Measurements from ENCODE around the gene SUSD3.
A peak's percentile ranks its signal among the peaks of the same experiment; 100 is the strongest.

Gene SUSD3

DNA sequence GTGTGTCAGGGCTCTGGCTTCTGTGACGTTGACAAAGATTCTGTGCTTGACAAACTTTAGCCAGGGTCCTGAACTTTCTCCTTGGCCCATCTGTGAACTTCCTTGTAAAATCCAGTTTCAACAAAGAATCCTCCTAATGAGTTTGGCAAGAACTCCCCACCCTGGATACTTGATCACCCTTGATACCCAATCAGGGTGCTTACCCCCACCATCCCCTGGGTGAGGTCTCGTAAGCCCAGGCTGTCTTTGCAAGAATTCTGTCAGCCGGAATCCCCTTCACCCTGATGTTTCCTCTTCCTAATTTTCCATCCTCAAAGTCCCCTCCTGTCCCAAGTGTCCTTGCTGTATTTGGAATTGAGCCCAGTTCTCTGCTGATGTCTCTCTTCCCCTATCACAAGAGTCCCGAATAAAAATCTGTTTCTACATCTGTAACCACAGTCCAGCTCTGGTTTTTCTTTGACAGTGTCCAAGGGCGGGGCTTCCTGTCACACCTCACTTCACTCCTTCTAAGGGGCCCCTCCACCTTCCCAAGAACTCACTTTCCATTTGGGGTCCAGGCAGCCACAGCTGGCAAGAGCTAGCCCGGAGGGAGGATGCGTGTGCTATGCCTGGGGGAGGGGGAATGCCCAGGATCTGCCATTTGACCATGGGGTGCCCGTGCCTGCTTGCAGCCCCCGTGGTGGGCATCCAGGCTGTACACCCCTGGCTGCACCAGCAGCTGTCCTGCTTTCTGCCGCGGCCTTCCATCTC lies 34.8 kb downstream of the SUSD3 start:
- H3K4me1 ChIP-seq (ENCODE audit: insufficient read depth, low read length): peaks cover 31% of the 10 kb centered on the region
- no peaks in the 10 kb centered on the region for H4K20me1 ChIP-seq (ENCODE audit: insufficient read depth, low read length)

GRCh38 chr9:93093877-93094657 lies 35.6 kb downstream of the SUSD3 start:
- H3K79me2 ChIP-seq (ENCODE audit: insufficient read depth, low read length): peaks cover 18% of the 10 kb centered on the region
- no peaks in the 10 kb centered on the region for H4K20me1 ChIP-seq (ENCODE audit: insufficient read depth, low read length)
- peak overlapping the region; percentile 82 for H3K27ac ChIP-seq (ENCODE audit: low read length)
- peaks cover 33% of the 10 kb centered on the region for H3K4me1 ChIP-seq (ENCODE audit: insufficient read depth, low read length)
- H3K36me3 ChIP-seq (ENCODE audit: insufficient read depth, low read length): no peaks in the 10 kb centered on the region; the same call in 1 of the 2 replicates
- TF ChIP-seq, protein P1, sequence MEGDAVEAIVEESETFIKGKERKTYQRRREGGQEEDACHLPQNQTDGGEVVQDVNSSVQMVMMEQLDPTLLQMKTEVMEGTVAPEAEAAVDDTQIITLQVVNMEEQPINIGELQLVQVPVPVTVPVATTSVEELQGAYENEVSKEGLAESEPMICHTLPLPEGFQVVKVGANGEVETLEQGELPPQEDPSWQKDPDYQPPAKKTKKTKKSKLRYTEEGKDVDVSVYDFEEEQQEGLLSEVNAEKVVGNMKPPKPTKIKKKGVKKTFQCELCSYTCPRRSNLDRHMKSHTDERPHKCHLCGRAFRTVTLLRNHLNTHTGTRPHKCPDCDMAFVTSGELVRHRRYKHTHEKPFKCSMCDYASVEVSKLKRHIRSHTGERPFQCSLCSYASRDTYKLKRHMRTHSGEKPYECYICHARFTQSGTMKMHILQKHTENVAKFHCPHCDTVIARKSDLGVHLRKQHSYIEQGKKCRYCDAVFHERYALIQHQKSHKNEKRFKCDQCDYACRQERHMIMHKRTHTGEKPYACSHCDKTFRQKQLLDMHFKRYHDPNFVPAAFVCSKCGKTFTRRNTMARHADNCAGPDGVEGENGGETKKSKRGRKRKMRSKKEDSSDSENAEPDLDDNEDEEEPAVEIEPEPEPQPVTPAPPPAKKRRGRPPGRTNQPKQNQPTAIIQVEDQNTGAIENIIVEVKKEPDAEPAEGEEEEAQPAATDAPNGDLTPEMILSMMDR (IDR thresholded peaks at IDR 0.05; ENCODE audit: borderline replicate concordance, extremely low read depth, low read length, poor library complexity, severe bottlenecking): no peak
- TF ChIP-seq EZH2 (IDR thresholded peaks at IDR 0.05; ENCODE audit: borderline replicate concordance, low read depth, low read length, severe bottlenecking): no peak
- ATAC-seq (ENCODE audit: insufficient read depth, low read depth) (no peak), DNase-seq (no peak)
- no peak overlapping the region for H3K4me2 ChIP-seq (ENCODE audit: insufficient read depth, low read length)
- H3K27me3 ChIP-seq (ENCODE audit: insufficient read depth, low read length, poor library complexity): no peaks in the 10 kb centered on the region
- no peaks in the 10 kb centered on the region for H3K9me3 ChIP-seq (ENCODE audit: insufficient read depth, low read length, severe bottlenecking)
- no peak overlapping the region for H2AFZ ChIP-seq (ENCODE audit: low read depth, low read length)
- H3K9ac ChIP-seq (ENCODE audit: low read depth, low read length): no peak overlapping the region
- no peak overlapping the region for H3K4me3 ChIP-seq (ENCODE audit: low read depth in 1 of 2, low read length in 2 of 2)

More for the DNA sequence above, 34.8 kb downstream of the SUSD3 start:
- Histone ChIP-seq H3K4me3 (ENCODE audit: low read depth in 1 of 2, low read length in 2 of 2) (no peak overlapping the region), H3K27me3 (ENCODE audit: insufficient read depth, low read length, poor library complexity) (no peaks in the 10 kb centered on the region), H3K4me2 (ENCODE audit: insufficient read depth, low read length) (no peak overlapping the region), H3K36me3 (ENCODE audit: insufficient read depth, low read length) (no peaks in the 10 kb centered on the region; the same call in 1 of the 2 replicates), H3K9me3 (ENCODE audit: insufficient read depth, low read length, severe bottlenecking) (no peaks in the 10 kb centered on the region), H3K79me2 (ENCODE audit: insufficient read depth, low read length) (peaks cover 16% of the 10 kb centered on the region), H3K27ac (ENCODE audit: low read length) (no peak overlapping the region), H3K9ac (ENCODE audit: low read depth, low read length) (no peak overlapping the region), H2AFZ (ENCODE audit: low read depth, low read length) (no peak overlapping the region)
- DNase-seq: no peak
- no peak for ATAC-seq (ENCODE audit: insufficient read depth, low read depth)
- TF ChIP-seq, protein P1 (IDR thresholded peaks at IDR 0.05; ENCODE audit: borderline replicate concordance, extremely low read depth, low read length, poor library complexity, severe bottlenecking): no peak
- TF ChIP-seq EZH2 (IDR thresholded peaks at IDR 0.05; ENCODE audit: borderline replicate concordance, low read depth, low read length, severe bottlenecking): no peak

GRCh38 chr9:93094658-93095204 lies 36.2 kb downstream of the SUSD3 start:
- H3K27ac ChIP-seq (ENCODE audit: low read length): peak overlapping the region; percentile 82
- no peaks in the 10 kb centered on the region for H3K9me3 ChIP-seq (ENCODE audit: insufficient read depth, low read length, severe bottlenecking)
- peak overlapping the region; percentile 59 for H3K9ac ChIP-seq (ENCODE audit: low read depth, low read length)
- H3K79me2 ChIP-seq (ENCODE audit: insufficient read depth, low read length): peaks cover 18% of the 10 kb centered on the region
- H3K4me1 ChIP-seq (ENCODE audit: insufficient read depth, low read length): peaks cover 33% of the 10 kb centered on the region
- peak overlapping the region; percentile 12 to 58; a peak in 3 of 4 replicates for H3K4me3 ChIP-seq (ENCODE audit: low read depth in 1 of 2, low read length in 2 of 2)
- H3K36me3 ChIP-seq (ENCODE audit: insufficient read depth, low read length): no peaks in the 10 kb centered on the region; the same call in 1 of the 2 replicates
- peak; percentile 28 for DNase-seq
- H3K4me2 ChIP-seq (ENCODE audit: insufficient read depth, low read length): peak overlapping the region; percentile 69
- H3K27me3 ChIP-seq (ENCODE audit: insufficient read depth, low read length, poor library complexity): no peaks in the 10 kb centered on the region
- no peaks in the 10 kb centered on the region for H4K20me1 ChIP-seq (ENCODE audit: insufficient read depth, low read length)
- H2AFZ ChIP-seq (ENCODE audit: low read depth, low read length): peak overlapping the region; percentile 55; the same call in 1 of the 2 replicates
- TF ChIP-seq EZH2 (IDR thresholded peaks at IDR 0.05; ENCODE audit: borderline replicate concordance, low read depth, low read length, severe bottlenecking): no peak
- TF ChIP-seq, protein P1 (IDR thresholded peaks at IDR 0.05; ENCODE audit: borderline replicate concordance, extremely low read depth, low read length, poor library complexity, severe bottlenecking): no peak
- no peak for ATAC-seq (ENCODE audit: insufficient read depth, low read depth)
